NCI-H510A treated with DMSO at 0.1 percent for 48 hours (cell line): Measurements from ENCODE around the gene CHL1.

Experiments
- DNase-seq: peaks from one replicate; lab custom pipeline; 2025; lab: John Stamatoyannopoulos, UW

Gene CHL1

DNA sequence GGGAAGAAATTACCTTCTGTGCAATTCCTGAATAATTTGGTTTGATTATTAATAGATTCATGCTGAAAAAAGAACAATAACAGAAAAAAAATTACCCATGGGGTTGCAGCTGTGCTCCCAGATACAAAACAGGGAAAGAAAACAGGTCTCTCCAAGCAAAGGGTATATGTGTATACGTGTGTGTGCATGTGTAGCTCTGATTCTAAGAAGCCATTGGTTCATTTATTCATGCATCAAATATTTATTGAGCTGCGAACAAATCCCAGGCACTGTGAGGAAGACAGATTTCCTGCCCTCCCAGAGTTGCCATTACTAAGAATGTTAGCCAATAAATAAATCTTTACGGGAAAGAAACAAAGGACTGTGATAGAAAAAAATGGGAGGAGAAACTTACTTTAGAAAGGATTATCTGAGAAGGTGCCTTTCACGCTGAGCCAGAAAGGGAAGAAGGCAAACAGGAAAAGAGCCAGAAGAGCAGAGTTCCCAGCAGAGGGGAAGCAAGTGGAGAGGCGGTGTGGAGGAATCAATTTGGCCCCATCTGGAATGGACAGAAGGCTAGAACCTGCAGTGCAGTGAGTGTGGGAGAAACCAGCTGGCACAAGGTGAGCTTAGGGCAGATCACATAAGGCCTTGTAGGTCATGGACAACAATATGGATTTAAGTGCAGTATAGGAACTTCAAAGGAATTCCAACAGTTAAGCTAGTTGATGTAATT lies 20.7 kb downstream of the CHL1 start:
- no peak for DNase-seq

DNA sequence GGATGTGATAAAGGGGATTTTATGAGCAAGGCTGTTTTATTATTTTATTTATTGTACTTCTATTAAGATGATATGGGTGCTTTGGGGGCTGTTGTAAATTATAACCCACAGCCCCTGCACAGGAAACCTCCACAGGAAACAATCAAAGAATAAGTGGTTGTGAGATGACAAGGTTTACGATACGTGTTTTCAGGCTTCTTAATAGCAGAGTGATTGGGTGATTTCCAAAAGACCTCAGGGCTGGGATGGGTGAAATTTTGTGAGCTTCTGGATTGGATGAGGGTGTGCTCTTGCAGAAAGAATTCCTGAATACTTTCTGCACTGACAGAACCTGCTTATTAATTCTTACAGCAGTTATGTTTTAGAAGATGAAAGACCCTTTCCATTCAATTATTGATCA lies 21.4 kb downstream of the CHL1 start:
- DNase-seq = no peak

DNA sequence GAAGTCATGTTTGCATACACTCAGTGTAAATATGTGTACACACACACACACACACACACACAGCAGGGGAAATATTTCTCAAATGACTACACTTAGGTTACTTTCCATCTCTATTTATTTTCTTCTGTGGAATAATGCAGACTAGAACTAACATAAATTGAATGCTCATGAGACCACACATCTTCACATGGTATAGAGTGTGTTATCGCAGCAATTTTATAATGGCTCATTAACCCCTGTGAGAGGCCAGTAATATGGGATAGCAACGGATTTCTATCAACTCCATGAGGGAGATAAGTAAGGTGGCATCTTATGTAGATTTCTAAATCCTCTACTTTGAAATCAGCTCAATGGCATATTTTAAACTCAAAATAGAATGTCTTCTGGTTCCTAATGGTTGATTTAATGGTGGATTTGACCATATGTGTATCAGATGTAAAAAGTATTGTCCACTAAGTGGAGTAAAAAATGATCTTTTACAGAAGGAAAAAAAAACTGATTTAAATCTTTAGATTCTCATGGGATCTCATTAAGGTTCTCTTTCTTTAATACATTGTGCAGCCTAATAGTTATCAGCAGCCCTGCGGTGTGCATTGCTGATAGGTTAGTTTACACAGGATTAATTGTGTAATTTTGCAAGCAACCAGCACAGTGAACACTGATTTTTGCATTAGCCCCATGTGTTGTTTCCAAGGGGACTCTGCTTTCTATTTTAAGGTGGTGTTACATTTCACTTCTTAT lies 32.0 kb downstream of the CHL1 start:
- no peak for DNase-seq

DNA sequence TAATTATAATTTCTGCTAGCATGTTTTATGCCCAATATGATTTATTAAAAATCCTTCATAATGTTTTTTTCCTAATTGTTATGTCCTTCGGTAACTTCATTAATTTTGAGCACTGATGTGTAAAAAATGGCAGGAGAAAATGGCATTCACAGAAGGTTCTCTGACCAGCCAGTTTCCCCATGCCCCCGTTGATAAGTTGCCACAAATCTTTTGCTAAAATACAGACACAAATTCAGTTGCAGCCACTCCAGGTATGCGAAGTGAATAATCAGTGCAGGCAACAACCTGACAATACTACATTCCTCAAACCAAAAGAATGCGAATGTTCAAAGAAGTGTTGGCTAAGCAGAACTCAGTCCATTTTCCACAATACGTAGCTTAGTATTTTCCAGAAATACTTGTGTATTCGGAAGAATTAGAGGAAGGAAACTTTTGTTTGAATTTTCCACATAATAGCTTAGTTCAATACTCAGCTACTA lies 32.7 kb downstream of the CHL1 start:
- DNase-seq = no peak

DNA sequence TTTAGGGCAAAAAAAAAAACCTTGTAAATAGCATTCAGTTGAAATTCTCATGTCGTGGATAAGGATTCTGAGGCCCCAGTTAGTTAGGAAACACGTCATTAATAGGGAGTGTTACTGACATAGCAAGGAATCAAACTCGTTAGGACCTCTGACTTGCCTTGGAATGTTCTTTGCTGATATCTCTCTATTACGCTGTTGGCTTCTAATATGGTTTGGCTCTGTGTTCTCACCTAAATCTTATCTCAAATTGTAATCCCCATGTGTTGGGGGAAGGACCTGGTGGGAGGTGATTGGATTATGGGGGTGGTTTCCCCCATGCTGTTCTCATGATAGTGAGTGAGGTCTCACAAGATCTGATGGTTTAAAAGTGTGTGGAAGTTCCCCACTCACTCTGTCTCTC lies 40.3 kb downstream of the CHL1 start:
- DNase-seq = no peak

DNA sequence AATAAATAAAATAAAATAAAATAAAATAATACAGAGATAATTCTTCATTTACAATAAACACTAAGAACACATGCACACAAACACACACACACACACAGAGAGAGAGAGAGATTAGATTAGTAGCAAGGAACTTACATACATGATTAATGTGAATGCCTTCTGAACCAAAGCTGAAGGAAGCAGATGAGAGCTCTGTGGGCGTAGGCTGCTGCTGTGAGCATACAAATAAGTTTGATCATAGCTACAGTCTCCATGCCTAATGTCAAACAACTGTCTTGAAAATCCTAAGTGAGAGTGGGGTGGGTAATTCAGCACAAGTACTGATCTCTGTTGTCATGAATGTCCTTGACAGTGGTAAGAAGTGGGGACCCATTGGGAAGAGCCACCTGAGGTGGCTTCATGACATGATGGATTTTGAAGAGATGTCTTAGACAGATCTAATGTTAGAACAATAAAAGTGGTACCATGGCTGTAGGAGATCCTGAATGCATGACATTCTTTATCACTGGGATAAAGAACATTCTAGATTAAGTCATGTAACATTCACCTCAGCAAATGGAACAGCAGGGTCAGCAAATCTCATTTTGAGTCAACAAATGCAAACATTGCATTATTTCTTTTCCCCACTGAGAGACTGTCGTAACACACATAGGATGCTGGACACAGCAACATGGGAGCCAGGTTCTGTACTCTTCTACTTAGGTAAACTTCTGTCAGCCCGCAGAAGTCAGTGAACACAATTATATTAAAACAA lies 46.2 kb downstream of the CHL1 start:
- peak; percentile 5 for DNase-seq

DNA sequence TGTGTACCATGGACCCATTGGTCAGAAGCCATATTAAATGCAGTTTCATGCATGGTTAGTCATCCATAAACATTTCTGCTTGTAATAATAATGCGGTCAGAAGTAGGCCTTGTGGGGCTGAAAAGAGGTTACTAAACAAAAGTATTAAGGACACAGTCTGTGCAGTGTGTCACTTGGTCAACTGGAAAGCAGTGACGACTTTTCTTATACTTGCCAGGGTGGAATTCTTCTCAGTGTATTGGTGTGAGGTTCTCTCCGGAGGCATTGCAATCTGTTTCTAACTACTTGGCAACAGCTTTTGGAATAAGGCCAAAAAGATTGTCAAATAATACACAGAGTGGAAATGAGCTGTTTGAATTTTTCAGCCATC lies 46.8 kb downstream of the CHL1 start:
- no peak for DNase-seq

DNA sequence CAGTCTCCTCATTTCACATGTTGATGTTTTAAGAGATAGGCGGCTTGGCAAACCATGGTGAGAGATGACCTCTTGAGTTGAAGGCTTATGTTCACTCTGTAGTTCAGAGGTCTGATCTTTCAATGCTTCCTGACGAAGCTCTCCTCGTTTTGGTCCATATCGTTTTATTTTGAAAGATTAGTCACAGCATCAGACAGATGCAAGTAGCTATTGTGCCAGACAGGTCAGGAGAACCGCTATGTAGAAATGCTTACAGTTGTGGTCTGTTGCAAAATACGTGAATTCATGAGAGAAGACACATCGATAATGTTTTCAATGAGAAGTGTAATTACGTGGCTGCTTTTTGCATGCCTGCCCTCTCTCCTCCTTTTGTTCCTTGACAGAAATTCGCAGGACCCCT lies 47.5 kb downstream of the CHL1 start:
- no peak for DNase-seq

DNA sequence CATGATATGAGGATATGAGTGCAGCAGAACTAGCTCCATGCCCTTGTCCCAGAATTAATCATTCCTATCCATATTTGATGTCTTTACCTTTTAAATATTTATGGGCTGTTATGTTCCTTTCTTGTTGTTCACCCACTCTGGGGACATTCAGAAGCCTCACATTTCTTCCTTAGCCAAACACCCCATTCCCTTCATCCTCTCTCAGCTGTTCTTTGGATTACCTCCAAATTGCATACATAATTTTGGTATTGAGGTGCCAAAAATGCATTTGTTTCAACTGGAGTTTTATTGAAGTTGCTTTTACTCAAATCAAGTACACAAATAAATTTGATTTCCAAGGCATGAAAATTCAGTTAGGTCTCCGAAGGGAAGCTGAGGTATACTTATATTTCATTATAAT lies 51.4 kb downstream of the CHL1 start:
- no peak for DNase-seq

DNA sequence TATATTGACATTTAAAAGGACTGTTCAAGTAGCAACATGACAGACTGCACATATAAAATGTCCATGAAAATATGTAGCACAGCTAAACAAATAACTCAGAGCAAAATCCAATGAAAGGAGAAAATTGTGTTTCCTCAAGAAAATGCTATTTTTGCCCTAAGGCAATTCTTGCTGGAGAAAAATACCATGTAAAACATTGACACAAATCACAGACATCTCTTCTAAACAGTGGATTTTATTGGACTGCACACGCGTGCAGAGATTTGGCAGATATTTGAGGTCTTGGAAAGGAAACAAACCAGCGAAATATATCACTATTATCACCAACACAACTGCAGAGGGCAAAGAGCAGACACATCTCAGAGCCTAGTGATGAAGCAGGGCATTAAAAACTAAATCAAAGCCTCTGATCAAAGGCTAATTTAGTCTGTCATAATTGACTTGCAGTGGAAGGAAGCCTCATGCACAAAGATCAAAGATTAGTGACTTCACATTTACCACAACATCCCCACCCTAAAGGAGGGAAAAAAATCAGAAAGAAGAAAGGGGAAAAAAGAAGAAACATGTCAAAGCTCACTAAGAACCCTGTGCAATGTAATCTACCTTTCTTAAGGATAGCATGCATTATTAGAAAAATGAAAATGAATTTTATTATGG lies 52.4 kb downstream of the CHL1 start:
- no peak for DNase-seq

DNA sequence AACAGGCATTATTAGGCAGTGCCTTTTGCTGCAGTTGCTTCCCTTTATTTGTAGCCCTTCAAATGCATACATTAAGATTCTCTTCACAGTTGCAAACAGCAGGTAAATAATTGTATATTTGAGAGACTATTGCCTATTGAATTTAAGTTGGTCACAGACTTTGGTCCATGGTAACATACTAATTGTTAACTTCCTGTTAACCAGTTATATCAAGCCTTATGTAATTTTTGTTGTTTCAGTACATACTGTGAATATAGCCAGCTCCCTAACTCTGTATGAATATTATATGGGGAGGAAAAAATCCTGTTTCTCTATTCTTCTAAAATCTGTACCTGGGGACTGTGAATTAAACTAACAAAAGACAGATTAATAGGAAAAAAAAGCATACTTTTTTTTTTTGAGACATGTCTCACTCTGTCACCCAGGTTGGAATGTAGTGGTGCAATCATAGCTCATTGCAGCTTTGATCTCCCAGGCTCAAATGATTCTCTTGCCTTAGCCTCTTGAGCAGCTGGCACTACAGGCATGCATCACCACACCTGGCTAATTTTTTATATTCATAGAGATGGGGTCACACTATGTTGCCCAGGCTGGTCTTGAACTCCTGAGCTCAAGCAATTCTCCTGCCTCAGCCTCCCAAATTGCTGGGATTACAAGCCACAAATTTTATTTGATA lies 53.2 kb downstream of the CHL1 start:
- no peak for DNase-seq

DNA sequence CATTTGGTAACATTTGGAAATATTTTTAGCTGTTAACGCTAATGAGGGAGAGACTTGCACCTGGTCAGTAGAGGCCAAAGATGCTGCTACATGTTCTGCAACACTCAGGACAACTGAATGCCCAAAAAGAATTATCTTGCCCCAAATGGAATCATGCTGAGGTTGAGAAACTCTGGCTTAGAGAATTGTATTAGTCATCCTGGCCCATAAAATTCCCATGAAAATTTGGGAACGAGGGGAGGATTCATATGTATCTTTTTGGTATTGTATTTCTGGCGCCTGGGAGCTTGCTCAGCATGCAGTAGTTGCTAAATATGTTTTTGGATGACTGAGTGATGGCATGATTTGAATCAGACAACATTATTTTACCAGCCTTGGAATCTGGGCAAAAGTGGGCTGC lies 59.9 kb downstream of the CHL1 start:
- DNase-seq = no peak

DNA sequence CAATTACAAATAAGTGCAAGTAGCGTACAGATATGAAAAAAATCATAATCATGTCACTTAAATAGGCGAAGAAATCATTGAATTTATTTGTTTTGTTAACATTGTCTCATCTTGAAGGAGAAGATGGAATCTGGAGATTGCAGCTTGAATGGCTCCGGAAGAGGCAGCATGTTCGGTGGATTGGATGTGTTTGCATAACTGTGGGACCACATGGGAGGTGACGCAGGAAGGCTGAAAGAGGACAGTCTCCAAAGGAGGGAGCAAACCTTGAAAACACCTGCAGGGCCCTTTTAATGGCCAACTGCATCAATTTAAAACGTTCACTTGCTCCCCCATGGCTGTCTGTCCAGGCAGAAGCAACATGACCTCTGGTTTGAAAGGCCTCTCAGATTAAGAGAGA lies 61.3 kb downstream of the CHL1 start:
- DNase-seq = no peak

DNA sequence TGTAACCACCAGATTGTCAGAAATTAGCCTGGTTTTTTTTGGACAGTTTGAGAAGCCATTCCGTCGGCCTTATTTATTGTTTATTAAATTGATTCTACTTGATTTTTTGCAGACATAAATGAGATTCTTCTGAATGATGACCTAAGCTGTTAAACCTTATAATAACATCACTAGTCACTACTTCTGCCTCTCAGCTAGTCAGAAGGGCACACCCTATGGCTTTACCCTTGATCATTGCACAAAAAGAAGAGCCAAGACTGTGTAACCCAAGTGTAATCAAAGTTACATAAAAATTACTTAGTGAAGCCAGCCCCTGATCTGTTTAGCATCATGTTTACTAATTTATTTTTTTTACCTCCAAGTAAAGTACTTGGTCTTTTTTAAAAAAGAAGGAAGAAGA lies 64.3 kb downstream of the CHL1 start:
- DNase-seq = no peak

DNA sequence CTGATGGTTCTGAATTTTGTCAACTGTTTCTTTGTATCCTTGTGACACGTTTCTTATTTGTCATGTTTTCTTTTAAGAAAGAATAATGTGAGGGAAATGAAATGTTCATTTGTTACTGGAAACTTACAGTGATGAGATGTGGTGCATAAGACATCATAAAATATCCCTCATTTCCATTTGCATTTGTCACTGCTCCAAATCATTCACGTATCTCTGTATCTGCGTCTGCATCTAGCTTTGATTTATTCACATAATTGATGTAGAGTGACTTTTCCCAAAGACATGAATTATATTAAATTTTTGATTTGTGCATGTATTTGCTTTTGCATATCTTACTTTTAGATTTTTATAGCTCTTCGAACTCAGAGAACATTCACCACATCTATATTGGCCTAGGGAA lies 66.8 kb downstream of the CHL1 start:
- no peak for DNase-seq

DNA sequence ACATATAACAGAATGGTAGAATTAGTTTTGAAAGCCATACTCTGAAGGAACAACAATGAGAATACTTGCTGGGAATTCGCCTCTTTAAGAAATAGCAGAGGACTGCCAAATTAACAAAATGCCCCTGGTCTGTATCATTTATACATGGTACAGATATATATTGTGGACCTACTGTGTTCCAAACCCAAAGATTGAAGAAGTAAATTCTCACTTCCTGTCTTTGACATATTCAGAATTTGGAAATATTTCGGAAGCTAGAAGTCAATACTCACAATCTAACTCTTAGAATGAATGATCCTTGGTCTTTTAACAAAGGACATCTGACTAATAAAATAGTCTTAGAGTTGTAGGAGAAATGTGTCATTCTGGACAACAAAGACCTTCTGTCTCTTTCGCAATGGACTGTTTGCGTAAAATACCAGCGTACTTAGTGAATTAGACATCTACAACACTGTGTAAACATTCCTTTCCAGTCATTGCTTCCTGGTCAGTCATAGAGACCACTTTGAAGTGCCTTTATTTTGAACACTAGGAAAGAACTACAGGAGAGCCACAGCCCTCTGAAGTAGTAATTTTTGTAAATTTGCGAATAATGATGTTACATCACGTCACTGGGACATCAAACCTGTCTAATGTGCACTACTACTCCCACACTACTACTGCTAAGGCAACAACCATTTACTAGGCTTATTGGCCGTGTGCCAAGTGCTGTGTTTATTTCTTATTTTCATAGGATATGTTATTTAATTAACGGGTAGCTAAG lies 68.0 kb downstream of the CHL1 start:
- DNase-seq = peak; percentile 33

DNA sequence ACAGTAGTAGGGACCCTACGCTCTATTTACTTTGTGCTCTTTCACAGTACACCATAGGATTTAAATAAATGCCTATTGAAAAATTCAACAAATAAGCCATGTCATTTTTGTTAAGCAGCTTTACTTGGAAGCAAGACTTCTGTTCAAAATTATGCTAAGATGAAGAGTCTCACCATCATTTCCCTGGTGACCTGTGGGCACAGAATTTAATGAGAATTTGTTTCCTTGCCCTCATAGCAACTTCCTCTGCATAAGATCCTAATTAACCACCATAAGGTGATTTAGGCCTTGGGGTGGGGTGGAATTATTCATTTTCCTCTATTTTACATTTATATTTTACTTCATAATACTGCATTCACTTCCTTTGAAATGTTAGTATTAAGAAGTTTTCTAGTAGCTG lies 70.5 kb downstream of the CHL1 start:
- no peak for DNase-seq

DNA sequence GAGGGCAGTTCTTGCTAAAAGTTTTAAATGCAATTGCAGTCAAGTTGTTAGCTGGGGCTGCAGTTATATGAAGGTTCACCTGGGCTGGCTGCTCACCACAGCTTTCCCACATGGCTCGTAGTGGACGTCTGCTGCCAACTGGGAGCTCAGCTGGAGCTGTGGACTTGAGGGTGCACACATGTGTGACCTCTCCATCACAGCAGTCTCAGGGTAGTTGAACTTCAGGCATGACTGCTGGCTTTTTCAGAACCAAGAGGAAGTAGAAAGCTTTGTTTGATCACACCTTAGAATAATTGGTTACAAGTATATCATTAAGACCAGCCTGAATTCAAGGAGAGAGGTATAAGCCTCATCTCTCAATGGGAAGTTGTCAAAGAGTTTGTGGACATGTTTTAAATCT lies 74.1 kb downstream of the CHL1 start:
- no peak for DNase-seq

DNA sequence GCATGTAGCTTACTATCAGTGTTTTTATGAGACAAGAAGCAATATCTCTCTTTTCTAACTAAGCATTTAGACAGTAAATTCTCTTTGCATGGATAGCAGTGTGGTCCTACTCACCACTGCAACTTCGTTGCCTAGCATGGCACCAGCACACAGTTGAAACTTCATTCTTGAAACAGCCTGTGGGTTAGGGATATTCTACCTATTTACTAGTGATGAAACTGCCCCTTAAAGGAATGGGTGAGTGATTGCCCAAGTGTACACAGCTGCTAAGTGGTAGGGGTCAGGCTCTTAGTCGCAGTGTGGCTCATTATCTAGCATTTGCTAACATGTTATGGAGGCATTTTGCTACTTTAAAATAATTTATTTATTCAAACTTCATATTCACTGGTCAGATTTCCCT lies 78.4 kb downstream of the CHL1 start:
- no peak for DNase-seq

DNA sequence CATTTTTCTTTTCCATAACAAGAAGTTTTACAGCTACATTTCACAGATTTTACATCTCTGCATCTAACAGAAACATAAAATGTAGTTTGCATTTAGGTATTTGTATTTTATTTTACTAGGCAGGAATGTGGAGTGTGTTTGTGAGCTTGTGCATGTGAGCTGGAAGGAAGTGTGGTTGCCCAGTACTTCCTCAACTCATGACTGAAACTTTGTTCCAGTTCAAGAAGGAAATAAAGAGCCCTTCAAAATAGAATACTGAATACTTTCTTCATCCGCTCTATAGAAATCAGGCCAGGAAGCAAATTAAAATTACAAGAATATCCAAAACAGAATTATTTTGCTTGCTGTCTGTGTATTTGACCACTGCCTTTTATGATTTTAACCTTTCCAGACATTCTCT lies 81.3 kb downstream of the CHL1 start:
- DNase-seq = no peak
